HL-60 (cell line): ENCODE results near the gene NDUFV2.

Experiments used
- GABPA ChIP-seq: IDR thresholded peaks from 2 replicates; pipeline ENCODE4 v1.6.1; 2012; ENCODE audit warnings: low read depth
- POLR2AphosphoS5 ChIP-seq: IDR thresholded peaks from 2 replicates; pipeline ENCODE4 v1.6.1; 2012; ENCODE audit warnings: low read depth
- REST ChIP-seq: IDR thresholded peaks from 2 replicates; pipeline ENCODE4 v1.6.1; 2012; ENCODE audit warnings: low read depth; ENCODE audit not compliant: insufficient replicate concordance
- TF ChIP-seq, protein P1 (sequence below): IDR thresholded peaks from one replicate; pipeline ENCODE4 v1.5.1; 2011; ENCODE audit warnings: low read length, control low read depth, inconsistent platforms; ENCODE audit not compliant: insufficient read depth

DNA sequence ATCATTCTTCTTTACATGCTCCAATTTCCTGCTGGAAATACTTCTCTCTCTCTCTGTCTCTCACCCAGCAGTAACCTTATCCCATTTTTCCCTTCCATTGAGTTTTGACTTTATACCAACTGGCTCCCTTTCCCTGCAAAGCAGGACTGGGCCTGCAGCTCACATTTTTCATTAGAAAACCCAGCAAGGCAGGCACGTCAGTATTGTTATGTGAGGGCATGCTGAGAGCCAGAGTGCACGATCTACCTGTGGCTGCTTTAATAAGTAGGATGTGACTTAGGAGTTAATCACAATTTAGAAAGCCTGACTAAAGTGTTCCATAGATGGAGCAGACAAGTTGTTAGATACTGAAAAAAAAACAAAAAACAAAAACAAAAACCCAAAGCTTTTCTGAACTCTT is 5.2 kb upstream of the NDUFV2 start:
- TF ChIP-seq, protein P1, sequence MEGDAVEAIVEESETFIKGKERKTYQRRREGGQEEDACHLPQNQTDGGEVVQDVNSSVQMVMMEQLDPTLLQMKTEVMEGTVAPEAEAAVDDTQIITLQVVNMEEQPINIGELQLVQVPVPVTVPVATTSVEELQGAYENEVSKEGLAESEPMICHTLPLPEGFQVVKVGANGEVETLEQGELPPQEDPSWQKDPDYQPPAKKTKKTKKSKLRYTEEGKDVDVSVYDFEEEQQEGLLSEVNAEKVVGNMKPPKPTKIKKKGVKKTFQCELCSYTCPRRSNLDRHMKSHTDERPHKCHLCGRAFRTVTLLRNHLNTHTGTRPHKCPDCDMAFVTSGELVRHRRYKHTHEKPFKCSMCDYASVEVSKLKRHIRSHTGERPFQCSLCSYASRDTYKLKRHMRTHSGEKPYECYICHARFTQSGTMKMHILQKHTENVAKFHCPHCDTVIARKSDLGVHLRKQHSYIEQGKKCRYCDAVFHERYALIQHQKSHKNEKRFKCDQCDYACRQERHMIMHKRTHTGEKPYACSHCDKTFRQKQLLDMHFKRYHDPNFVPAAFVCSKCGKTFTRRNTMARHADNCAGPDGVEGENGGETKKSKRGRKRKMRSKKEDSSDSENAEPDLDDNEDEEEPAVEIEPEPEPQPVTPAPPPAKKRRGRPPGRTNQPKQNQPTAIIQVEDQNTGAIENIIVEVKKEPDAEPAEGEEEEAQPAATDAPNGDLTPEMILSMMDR: no peak
- TF ChIP-seq GABPA (no peak), POLR2AphosphoS5 (no peak), REST (no peak)
